ENCODE data around the gene RTN3. TPM values are rescaled to one million over a fixed set of nuclear protein-coding genes. Genes with fewer than 3 reads are reported as not detected.
A peak's percentile ranks its signal among the peaks of the same experiment; 100 is the strongest.

The RTN3 gene
- total RNA-seq, 3 donors from 2014 or later (not counting 1 experiment from before 2014, with no cell fraction given), result 36.9 to 43.0 (median 37.6) TPM

DNA sequence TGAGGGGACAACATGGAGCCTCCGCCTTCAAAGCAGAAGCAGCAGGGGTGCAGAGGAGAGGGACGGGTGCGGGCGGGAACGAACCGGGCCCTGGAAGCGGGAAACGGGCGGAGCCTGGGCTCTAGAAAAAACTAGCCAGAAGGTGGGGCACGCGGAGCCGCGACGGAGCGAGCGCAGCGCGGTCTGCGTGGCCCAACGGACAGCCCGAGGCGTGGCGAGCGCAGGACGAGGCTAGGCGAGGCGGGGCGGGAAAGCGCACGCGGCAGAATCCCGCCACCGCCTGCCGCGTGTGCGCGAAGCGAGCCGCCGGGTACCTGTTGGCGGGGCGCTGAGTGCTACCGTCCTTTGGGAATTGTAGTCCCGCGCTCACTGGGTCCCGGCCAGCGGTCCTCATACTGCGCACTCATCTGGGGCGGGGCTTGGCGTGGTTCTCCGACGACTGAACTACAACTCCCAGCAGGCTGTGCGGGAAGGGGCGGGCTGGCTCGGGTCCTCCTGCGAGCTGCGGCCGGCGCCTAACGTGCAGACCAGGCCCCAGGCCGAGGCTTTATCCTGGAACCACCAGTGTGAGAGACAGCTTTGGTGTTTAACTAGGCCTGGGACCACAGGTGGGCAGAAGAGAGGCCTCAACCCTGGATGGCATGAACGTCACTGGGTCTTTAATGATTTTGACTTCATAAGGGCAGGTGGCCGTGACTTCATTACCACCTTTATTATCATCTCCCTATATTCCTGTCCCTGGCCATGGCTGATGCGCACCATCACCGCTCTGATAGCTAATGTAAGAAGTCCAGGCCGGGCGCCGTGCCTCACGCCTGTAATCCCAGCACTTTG, 9.8 kb upstream of the RTN3 start, which contains the start of gene ATL3:
ATL3 (minus strand) TSS at position 55 of the 834 bp plus-strand sequence; CDS start at position 14, 41 bp downstream.
- Mint-ChIP-seq H3K9me3 (no peaks in the 10 kb centered on the region), H3K4me3 (peak within 1 kb of the TSS; percentile 91), H3K27me3 (ENCODE audit: low read depth in 2 of 2) (no peaks in the 10 kb centered on the region), H3K36me3 (no peaks in the 10 kb centered on the region), H3K27ac (peak within 1 kb of the TSS; percentile 79 to 81), H3K4me1 (peaks cover 14 to 24% of the 10 kb centered on the region in 2 donors)
- ATAC-seq (peak; percentile 94 to 96 (median 95)), DNase-seq (peak; percentile 89 to 96)
- Histone ChIP-seq H3K36me3 (ENCODE audit: control insufficient read depth, insufficient read depth, low read length) (no peaks in the 10 kb centered on the region), H3K27ac (ENCODE audit: low read length) (peak within 1 kb of the TSS; percentile 61), H3K9me3 (ENCODE audit: control insufficient read depth, insufficient read depth, low read length) (no peaks in the 10 kb centered on the region), H3K4me3 (ENCODE audit: low read length) (peak within 1 kb of the TSS; percentile 75), H3K27me3 (ENCODE audit: control insufficient read depth, insufficient read depth, low read length) (no peaks in the 10 kb centered on the region), H3K4me1 (ENCODE audit: control insufficient read depth, insufficient read depth, low read length) (peaks cover 9% of the 10 kb centered on the region)
- TF ChIP-seq, protein P1, sequence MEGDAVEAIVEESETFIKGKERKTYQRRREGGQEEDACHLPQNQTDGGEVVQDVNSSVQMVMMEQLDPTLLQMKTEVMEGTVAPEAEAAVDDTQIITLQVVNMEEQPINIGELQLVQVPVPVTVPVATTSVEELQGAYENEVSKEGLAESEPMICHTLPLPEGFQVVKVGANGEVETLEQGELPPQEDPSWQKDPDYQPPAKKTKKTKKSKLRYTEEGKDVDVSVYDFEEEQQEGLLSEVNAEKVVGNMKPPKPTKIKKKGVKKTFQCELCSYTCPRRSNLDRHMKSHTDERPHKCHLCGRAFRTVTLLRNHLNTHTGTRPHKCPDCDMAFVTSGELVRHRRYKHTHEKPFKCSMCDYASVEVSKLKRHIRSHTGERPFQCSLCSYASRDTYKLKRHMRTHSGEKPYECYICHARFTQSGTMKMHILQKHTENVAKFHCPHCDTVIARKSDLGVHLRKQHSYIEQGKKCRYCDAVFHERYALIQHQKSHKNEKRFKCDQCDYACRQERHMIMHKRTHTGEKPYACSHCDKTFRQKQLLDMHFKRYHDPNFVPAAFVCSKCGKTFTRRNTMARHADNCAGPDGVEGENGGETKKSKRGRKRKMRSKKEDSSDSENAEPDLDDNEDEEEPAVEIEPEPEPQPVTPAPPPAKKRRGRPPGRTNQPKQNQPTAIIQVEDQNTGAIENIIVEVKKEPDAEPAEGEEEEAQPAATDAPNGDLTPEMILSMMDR (IDR thresholded peaks at IDR 0.05), result no peak
- WGBS (ENCODE audit: insufficient coverage), result 11% methylated on average over 69 of the region's 69 CpGs
- intact Hi-C loops (cut with micrococcal nuclease), result loop anchor here (1.0 kb wide), 1 partner anchor 10 kb away; the partner anchor contains the start of gene RTN3

DNA sequence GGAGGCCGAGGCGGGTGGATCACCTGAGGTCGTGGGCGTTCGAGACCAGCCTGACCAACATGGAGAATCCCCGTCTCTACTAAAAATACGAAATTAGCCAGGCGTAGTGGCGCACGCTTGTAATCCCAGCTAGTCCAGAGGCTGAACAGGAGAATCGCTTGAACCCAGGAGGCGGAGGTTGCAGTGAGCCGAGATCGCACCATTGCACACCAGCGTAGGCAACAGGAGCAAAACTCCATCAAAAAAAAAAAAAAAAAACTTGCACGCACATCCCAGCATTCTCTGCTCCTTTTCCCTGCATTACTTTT, 9.2 kb upstream of the RTN3 start:
- intact Hi-C loops (cut with micrococcal nuclease), result no loop called here
- Mint-ChIP-seq H3K27me3 (ENCODE audit: low read depth in 2 of 2) (no peaks in the 10 kb centered on the region), H3K9me3 (no peaks in the 10 kb centered on the region), H3K36me3 (no peaks in the 10 kb centered on the region), H3K27ac (peak overlapping the region in 1 of 2 donors; percentile 31), H3K4me3 (peak overlapping the region; percentile 81), H3K4me1 (peaks cover 14 to 24% of the 10 kb centered on the region in 2 donors)
- TF ChIP-seq, protein P1 (IDR thresholded peaks at IDR 0.05), result no peak
- H3K4me3 ChIP-seq (ENCODE audit: low read length), result no peak overlapping the region
- H3K4me1 ChIP-seq (ENCODE audit: control insufficient read depth, insufficient read depth, low read length), result peaks cover 9% of the 10 kb centered on the region
- no peak for ATAC-seq
- H3K27ac ChIP-seq (ENCODE audit: low read length), result peak overlapping the region; percentile 61
- no peak for DNase-seq
- no peaks in the 10 kb centered on the region for H3K9me3 ChIP-seq (ENCODE audit: control insufficient read depth, insufficient read depth, low read length)
- H3K36me3 ChIP-seq (ENCODE audit: control insufficient read depth, insufficient read depth, low read length), result no peaks in the 10 kb centered on the region
- 96% methylated on average over 15 of the region's 16 CpGs for WGBS (ENCODE audit: insufficient coverage)
- no peaks in the 10 kb centered on the region for H3K27me3 ChIP-seq (ENCODE audit: control insufficient read depth, insufficient read depth, low read length)

DNA sequence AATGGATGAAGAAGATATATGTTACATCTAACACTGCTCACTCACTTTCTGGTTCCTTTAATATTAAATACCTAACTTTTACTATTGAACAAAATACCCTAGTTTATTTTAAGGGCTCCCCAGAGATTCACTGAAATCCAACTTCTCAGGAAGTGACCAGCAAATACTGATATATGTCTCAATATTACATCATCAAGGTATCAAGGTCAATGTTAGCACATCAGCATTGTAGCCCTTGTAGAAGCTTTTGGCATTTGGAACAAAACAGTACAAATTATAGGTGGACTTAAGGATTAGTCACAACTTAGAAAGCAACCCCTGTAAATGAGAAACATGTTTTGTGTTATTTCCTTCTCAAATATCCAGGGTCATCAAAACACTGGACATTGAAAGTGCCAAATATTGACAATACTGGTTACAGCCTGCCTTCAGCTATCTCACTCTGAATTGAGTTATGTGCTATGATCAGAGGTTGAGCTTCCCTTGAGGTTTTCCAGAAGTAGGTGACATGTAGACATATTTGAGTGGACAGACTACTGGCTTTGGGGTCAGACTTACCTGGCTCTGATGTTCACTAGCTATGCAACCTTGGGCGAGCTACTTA, 8.3 kb upstream of the RTN3 start:
- Histone ChIP-seq H3K4me1 (ENCODE audit: control insufficient read depth, insufficient read depth, low read length) (peaks cover 9% of the 10 kb centered on the region), H3K4me3 (ENCODE audit: low read length) (no peak overlapping the region), H3K27me3 (ENCODE audit: control insufficient read depth, insufficient read depth, low read length) (no peaks in the 10 kb centered on the region), H3K27ac (ENCODE audit: low read length) (no peak overlapping the region), H3K36me3 (ENCODE audit: control insufficient read depth, insufficient read depth, low read length) (no peaks in the 10 kb centered on the region), H3K9me3 (ENCODE audit: control insufficient read depth, insufficient read depth, low read length) (no peaks in the 10 kb centered on the region)
- ATAC-seq (no peak), DNase-seq (no peak)
- H3K9me3 Mint-ChIP-seq, result no peaks in the 10 kb centered on the region
- H3K27me3 Mint-ChIP-seq (ENCODE audit: low read depth in 2 of 2), result no peaks in the 10 kb centered on the region
- TF ChIP-seq, protein P1 (IDR thresholded peaks at IDR 0.05), result no peak
- peak overlapping the region; percentile 77 for H3K4me3 Mint-ChIP-seq
- WGBS (ENCODE audit: insufficient coverage), result no CpG with 5 or more reads among the region's 1 CpG
- intact Hi-C loops (cut with micrococcal nuclease), result no loop called here
- peak overlapping the region in 1 of 2 donors; percentile 64 for H3K27ac Mint-ChIP-seq
- peaks cover 9 to 18% of the 10 kb centered on the region in 2 donors for H3K4me1 Mint-ChIP-seq
- H3K36me3 Mint-ChIP-seq, result no peaks in the 10 kb centered on the region
